Endothelial cell of umbilical vein (primary cell): ENCODE data around the gene SIGLEC9. TPM values are rescaled to one million over a fixed set of nuclear protein-coding genes. Genes with fewer than 3 reads are reported as not detected.

ENCODE experiments used
- BruUV-seq: library from RNA; stranded (reverse); fragments of 400-500 nt; replicated peaks from 2 replicates; lab custom pipeline; 2021; lab: Mats Ljungman, UMichigan
- CTCF ChIA-PET: fragments of 300-600, 350-600 bp; sonication (Branson Sonifier 250); formaldehyde crosslinking; loops from one replicate; lab custom pipeline; 2021; ENCODE audit warnings: antibody characterized with exemption, inconsistent platforms; lab: Charles Lee
- POLR2A ChIA-PET: fragments of 300-600, 350-600 bp; sonication (Branson Sonifier 250); formaldehyde crosslinking; loops from one replicate; lab custom pipeline; 2021; ENCODE audit warnings: antibody characterized with exemption, inconsistent platforms; lab: Charles Lee
- DNase-seq: peaks from one replicate; pipeline ENCODE4 v3.0.0-alpha.2; 2011; ENCODE audit warnings: low read depth, low spot score
- FAIRE-seq: peaks from 2 replicates; lab custom pipeline; 2011; peaks lifted over from hg19 to GRCh38; lab: Jason Lieb, UNC
- H2AFZ ChIP-seq: 2 replicates; pipeline ENCODE4 v1.6.0; 2012; ENCODE audit warnings: low read depth, low read length, control low read depth, inconsistent platforms
- H3K27ac ChIP-seq: 2 replicates; pipeline ENCODE4 v1.5.1; 2011; ENCODE audit warnings: low read depth, mild to moderate bottlenecking, control low read depth, low read length, moderate library complexity; ENCODE audit not compliant: insufficient read depth
- H3K27me3 ChIP-seq, 2 experiments: 2 replicates each; pipeline versions ENCODE4 v1.6.0 to v1.6.1; 2011; ENCODE audit warnings: low read length in 2 of 2, mixed read lengths in 1 of 2; ENCODE audit not compliant: control insufficient read depth in 2 of 2, insufficient read depth in 2 of 2
- H3K36me3 ChIP-seq, 2 experiments: 2 replicates in 1 of 2; 3 replicates in 1 of 2; pipeline ENCODE4 v1.5.1; 2011; ENCODE audit warnings: low read length in 2 of 2, mild to moderate bottlenecking in 1 of 2, moderate library complexity in 1 of 2; ENCODE audit not compliant: control insufficient read depth in 2 of 2, insufficient read depth in 2 of 2; ENCODE audit errors: extremely low read depth in 1 of 2
- H3K4me1 ChIP-seq: 3 replicates; pipeline ENCODE4 v1.5.1; 2011; ENCODE audit warnings: mild to moderate bottlenecking, low read length; ENCODE audit not compliant: control insufficient read depth, insufficient read depth; ENCODE audit errors: extremely low read depth
- H3K4me2 ChIP-seq: 2 replicates; pipeline ENCODE4 v1.6.1; 2011; ENCODE audit warnings: low read length, control low read depth, mixed read lengths; ENCODE audit not compliant: insufficient read depth
- H3K4me3 ChIP-seq, 3 experiments: fragments of 200-600 bp in 1 of 3; sonication (generic), shearing (Covaris generic) in 1 of 3; replicated peaks in 1 of 3; 2 replicates each; pipeline ENCODE4 v1.5.1; 2011 to 2016; ENCODE audit warnings: control low read depth in 3 of 3, low read length in 3 of 3, mild to moderate bottlenecking in 2 of 3, inconsistent platforms in 1 of 3, low read depth in 1 of 3, moderate library complexity in 1 of 3; ENCODE audit not compliant: insufficient read depth in 1 of 3
- H3K79me2 ChIP-seq: 2 replicates; pipeline ENCODE4 v1.6.0; 2012; ENCODE audit warnings: low read length, inconsistent platforms; ENCODE audit not compliant: control insufficient read depth, insufficient read depth
- H3K9ac ChIP-seq: replicated peaks from 2 replicates; pipeline ENCODE3; 2011; ENCODE audit warnings: low read length, control low read depth; ENCODE audit not compliant: insufficient read depth; ENCODE audit errors: extremely low read depth
- H3K9me1 ChIP-seq: replicated peaks from 3 replicates; pipeline ENCODE4 v1.6.0; 2011; ENCODE audit warnings: mild to moderate bottlenecking, low read length; ENCODE audit not compliant: control insufficient read depth, insufficient read depth; ENCODE audit errors: extremely low read depth
- H3K9me3 ChIP-seq: replicated peaks from 2 replicates; pipeline ENCODE4 v1.5.1; 2012; ENCODE audit warnings: low read length, inconsistent platforms; ENCODE audit not compliant: control insufficient read depth, insufficient read depth
- H4K20me1 ChIP-seq: replicated peaks from 2 replicates; pipeline ENCODE3; 2011; ENCODE audit warnings: mild to moderate bottlenecking, low read length; ENCODE audit not compliant: control insufficient read depth, insufficient read depth; ENCODE audit errors: extremely low read depth
- FOS ChIP-seq: IDR thresholded peaks from 2 replicates; pipeline ENCODE4 v1.6.1; 2011; ENCODE audit warnings: mild to moderate bottlenecking, low read length, moderate library complexity, borderline replicate concordance; ENCODE audit not compliant: insufficient read depth
- GATA2 ChIP-seq: IDR thresholded peaks from 2 replicates; pipeline ENCODE4 v1.7.0; 2011; ENCODE audit warnings: low read depth, mild to moderate bottlenecking, moderate library complexity, mixed read lengths, low read length; ENCODE audit not compliant: insufficient read length, insufficient read depth
- MAX ChIP-seq: IDR thresholded peaks from 2 replicates; pipeline ENCODE4 v1.6.1; 2011; ENCODE audit not compliant: insufficient read depth, insufficient read length
- MYC ChIP-seq: IDR thresholded peaks from one replicate; pipeline ENCODE4 v1.6.1; 2011; ENCODE audit warnings: mild to moderate bottlenecking, low read depth, low read length
- POLR2A ChIP-seq: IDR thresholded peaks from 2 replicates; pipeline ENCODE4 v1.6.1; 2012; ENCODE audit warnings: low read depth, mild to moderate bottlenecking, control low read depth, low read length
- POLR2AphosphoS5 ChIP-seq: IDR thresholded peaks from 2 replicates; pipeline ENCODE4 v1.6.1; 2012; ENCODE audit warnings: low read depth, mild to moderate bottlenecking, control low read depth, low read length, moderate library complexity; ENCODE audit not compliant: insufficient read depth
- dilution Hi-C: fragments of 300-500 bp; cut with MboI; formaldehyde crosslinking; loops from one replicate; pipeline ENCODE4 v1.15.0; 2019; ENCODE audit warnings: low sequenced_read_pairs; ENCODE audit not compliant: extremely low pct_ligation_motif_present
- intact Hi-C: fragments of 100-400 bp; cut with micrococcal nuclease; formaldehyde crosslinking; loops from one replicate; pipeline ENCODE4 v1.10.0; 2022
- polyA plus RNA-seq, 4 experiments: library from polyadenylated mRNA; depleted of rRNA in 3 of 4; stranded (reverse) in 3 of 4; unstranded in 1 of 4; fragments of >200 nt; gene quantifications; 2 replicates each; pipeline versions ENCODE4 v1.2.1 to v1.2.3, GENCODE V29; 2011 to 2012; ENCODE audit warnings: missing spikeins in 1 of 4
- total RNA-seq: library from RNA; stranded (reverse); gene quantifications from 2 replicates; pipeline ENCODE4 v1.2.3, GENCODE V29; 2021

SIGLEC9 gene
- total and polyA plus RNA-seq, 2 donors (not counting 3 experiments of a cell fraction or from before 2014, with no cell fraction given), result not detected

GRCh38 chr19:51168564-51169282, 44.0 kb downstream of the SIGLEC9 start:
- no peaks in the 10 kb centered on the region for H4K20me1 ChIP-seq
- intact Hi-C loops, result loop anchor here (1.0 kb wide), 2 partner anchors 10 to 147 kb away; no protein-coding TSS in a partner anchor
- H3K36me3 ChIP-seq, result no peaks in the 10 kb centered on the region
- no peak overlapping the region for H3K9ac ChIP-seq
- POLR2A ChIA-PET, result no interaction called here
- no peak for FAIRE-seq
- H3K27ac ChIP-seq, result no peak overlapping the region
- CTCF ChIA-PET, result interaction anchor here (1.4 to 1.9 kb wide), 2 partner anchors 9 to 148 kb away, joined by 7 to 17 read pairs; no protein-coding TSS in a partner anchor
- no peak for TF ChIP-seq MYC
- no peak for TF ChIP-seq GATA2
- no peak for TF ChIP-seq MAX
- TF ChIP-seq POLR2A, result no peak
- TF ChIP-seq FOS, result no peak
- TF ChIP-seq POLR2AphosphoS5, result no peak
- dilution Hi-C loops, result no loop called here
- no TSS peak for BruUV-seq
- DNase-seq, result no peak
- H3K79me2 ChIP-seq, result no peaks in the 10 kb centered on the region
- no peaks in the 10 kb centered on the region for H3K4me1 ChIP-seq
- H3K4me2 ChIP-seq, result no peak overlapping the region
- H2AFZ ChIP-seq, result peak overlapping the region; percentile 22
- H3K4me3 ChIP-seq, result no peak overlapping the region
- no peaks in the 10 kb centered on the region for H3K9me3 ChIP-seq
- H3K9me1 ChIP-seq, result no peaks in the 10 kb centered on the region
- H3K27me3 ChIP-seq, result no peaks in the 10 kb centered on the region
